Adrenal gland (tissue), 12 donors: ENCODE results near the gene PNKP. TPM values are rescaled to one million over a fixed set of nuclear protein-coding genes. Genes with fewer than 3 reads are reported as not detected.

ENCODE experiments used
- DNase-seq, 7 donors: peaks; one replicate each; pipeline ENCODE4 v3.0.0-alpha.2; 2019 to 2020
- H3K27ac ChIP-seq, 5 donors: fragments of 200-600 bp; sonication (generic) in 4 of 5; 1 replicate in 3 of 5; 2 replicates in 2 of 5; pipeline versions ENCODE4 v1.5.1 to v1.8.0; 2016 to 2020; ENCODE audit warnings: mild to moderate bottlenecking in 1 of 5
- H3K27me3 ChIP-seq: fragments of 200-600 bp; 2 replicates; pipeline ENCODE4 v1.8.0; 2021
- H3K36me3 ChIP-seq, 2 donors: fragments of 200-600 bp; replicated peaks in 1 of 2; 1 replicate in 1 of 2; 2 replicates in 1 of 2; pipeline versions ENCODE4 v1.5.1 to v1.8.0; 2018 to 2022
- H3K4me1 ChIP-seq, 2 donors: fragments of 200-600 bp; replicated peaks in 1 of 2; 1 replicate in 1 of 2; 2 replicates in 1 of 2; pipeline versions ENCODE4 v1.5.1 to v1.8.0; 2018 to 2021
- H3K4me3 ChIP-seq, 4 donors: fragments of 200-600 bp; sonication (generic) in 3 of 4; one replicate each; pipeline ENCODE4 v1.5.1; 2016 to 2018
- H3K9me3 ChIP-seq, 3 donors: fragments of 200-600 bp; sonication (generic) in 1 of 3; replicated peaks in 1 of 3; 1 replicate in 2 of 3; 2 replicates in 1 of 3; pipeline versions ENCODE4 v1.5.1 to v1.8.0; 2016 to 2021
- CTCF ChIP-seq, 6 experiments: fragments of 450-650 bp in 4 of 6; fragments of 200-600 bp in 2 of 6; sonication (generic) in 1 of 6; IDR thresholded peaks; 1 replicate in 5 of 6; 2 replicates in 1 of 6; pipeline versions ENCODE4 v1.5.1 to v1.8.0; 2016 to 2021; ENCODE audit warnings: antibody characterized with exemption in 6 of 6, mild to moderate bottlenecking in 2 of 6, moderate library complexity in 1 of 6
- POLR2A ChIP-seq, 2 donors: fragments of 450-650 bp; IDR thresholded peaks; one replicate each; pipeline ENCODE4 v1.6.1; 2017; ENCODE audit warnings: antibody characterized with exemption in 2 of 2, mild to moderate bottlenecking in 2 of 2, moderate library complexity in 1 of 2
- WGBS, 4 donors: extraction: QIAGEN DNeasy Blood & Tissue Kit in 2 of 4; methylation state at CpG; one replicate each; pipeline versions ENCODE4 v1.1.5 to v1.1.7; 2013 to 2017; 5-methylcytosine and 5-hydroxymethylcytosine counted together
- intact Hi-C, 2 donors: fragments of 100-400 bp; cut with DNase I; formaldehyde crosslinking; loops; one replicate each; pipeline versions ENCODE4 v1.14.1 to v1.15.0; 2022 to 2023
- polyA plus RNA-seq, 3 donors: library from polyadenylated mRNA; stranded (reverse); fragments of 200-250 nt in 2 of 3; fragments of 350-450 nt in 1 of 3; fragmentation: Illumina TruSeq in 1 of 3; extraction: RNeasy Lipid Tissue Mini Kit (QIAGEN cat#74804) in 1 of 3; gene quantifications; one replicate each; pipeline ENCODE4 v1.2.3, GENCODE V29; 2013 to 2014
- total RNA-seq, 9 donors: library from RNA; depleted of rRNA in 4 of 9; stranded (reverse); fragments of >200 nt in 4 of 9; fragments of 120-200 nt in 1 of 9; fragmentation: NEBNext Ultra II Directional in 1 of 9; extraction: Animal tissue kit (Norgen Biotek cat#: 25700) in 1 of 9; gene quantifications; one replicate each; pipeline versions ENCODE4 v1.1.0 to v1.2.4, GENCODE V29; 2013 to 2023
- donor health status: healthy with polysubstance abuse.
- donor health status: Bipolar disorder and iron deficiency.
- donor health status: DM: yes; HTN: yes; CAD: no.
- donor health status: DM: no; HTN: no; CAD: no.
- donor health status: DM: no; HTN: no; CAD: no.
- donor health status: DM: yes; HTN: yes; CAD: no.

Gene PNKP
- total and polyA plus RNA-seq, 12 donors: 40.7 to 344 (median 100) TPM

GRCh38 chr19:49854378-49855263 is 12.8 kb downstream of the PNKP start:
- peak in 4 of 7 donors; percentile 39 to 68 (median 50) for DNase-seq
- no peak overlapping the region for H3K4me3 ChIP-seq
- peaks cover 0 to 47% of the 10 kb centered on the region in 2 donors for H3K36me3 ChIP-seq
- H3K9me3 ChIP-seq: no peaks in the 10 kb centered on the region
- H3K27me3 ChIP-seq: no peaks in the 10 kb centered on the region
- H3K4me1 ChIP-seq: peaks cover 25 to 59% of the 10 kb centered on the region in 2 donors
- WGBS, 4 donors: 79 to 91% (median 85%) methylated on average over 13 to 39 of the region's 39 CpGs
- intact Hi-C loops: no loop called here
- no peak for TF ChIP-seq POLR2A (IDR thresholded peaks at IDR 0.05)
- no peak for TF ChIP-seq CTCF (IDR thresholded peaks at IDR 0.05)
- H3K27ac ChIP-seq: peak overlapping the region in 2 of 5 donors; percentile 94 to 99

- 78 to 85% (median 81%) methylated on average over 8 to 10 of the region's 10 CpGs for WGBS, 4 donors
- Histone ChIP-seq H3K4me3 (no peak overlapping the region), H3K27ac (peak overlapping the region in 2 of 5 donors; percentile 26 to 99), H3K9me3 (no peaks in the 10 kb centered on the region), H3K36me3 (peaks cover 0 to 43% of the 10 kb centered on the region in 2 donors), H3K27me3 (no peaks in the 10 kb centered on the region), H3K4me1 (peaks cover 25 to 51% of the 10 kb centered on the region in 2 donors)
- intact Hi-C loops: no loop called here
- TF ChIP-seq POLR2A (IDR thresholded peaks at IDR 0.05) (no peak), CTCF (IDR thresholded peaks at IDR 0.05) (no peak)
- DNase-seq: peak in 1 of 7 donors; percentile 24
Measured at GRCh38 chr19:49853852-49854377, 13.5 kb downstream of the PNKP start.

- Histone ChIP-seq H3K4me1 (peaks cover 17 to 39% of the 10 kb centered on the region in 2 donors), H3K36me3 (peaks cover 0 to 31% of the 10 kb centered on the region in 2 donors), H3K4me3 (peak overlapping the region in 1 of 4 donors; percentile 84), H3K27me3 (no peaks in the 10 kb centered on the region), H3K9me3 (no peaks in the 10 kb centered on the region), H3K27ac (peak overlapping the region in 1 of 5 donors; percentile 99)
- WGBS, 4 donors: 55 to 60% (median 59%) methylated on average over 14 of the region's 14 CpGs
- DNase-seq: no peak
- TF ChIP-seq CTCF (IDR thresholded peaks at IDR 0.05): no peak
- no peak for TF ChIP-seq POLR2A (IDR thresholded peaks at IDR 0.05)
- intact Hi-C loops: no loop called here
Measured at GRCh38 chr19:49852631-49853126, 14.7 kb downstream of the PNKP start.
